BJ (cell line): Measurements from ENCODE around the gene LGI2. TPM values are rescaled to one million over a fixed set of nuclear protein-coding genes. Genes with fewer than 3 reads are reported as not detected.

Experiments
- CTCF ChIA-PET: fragments of 350-600 bp; formaldehyde crosslinking; extraction: SDS; loops from one replicate; lab custom pipeline; 2021; ENCODE audit warnings: antibody characterized with exemption, inconsistent platforms; lab: Yijun Ruan, JAX
- POLR2A ChIA-PET: fragments of 300-600 bp; sonication (Branson Sonifier 250); formaldehyde crosslinking; extraction: SDS; loops from one replicate; lab custom pipeline; 2021; ENCODE audit warnings: antibody characterized with exemption; lab: Charles Lee
- DNase-seq: peaks from one replicate; pipeline ENCODE4 v3.0.0-alpha.2; 2011; ENCODE audit warnings: low read depth
- H3K27me3 ChIP-seq: 2 replicates; pipeline ENCODE4 v1.6.0; 2011; ENCODE audit warnings: low read length; ENCODE audit not compliant: control insufficient read depth, insufficient read depth
- H3K36me3 ChIP-seq: 2 replicates; pipeline ENCODE4 v1.5.1; 2011; ENCODE audit warnings: low read length; ENCODE audit not compliant: control insufficient read depth, insufficient read depth
- H3K4me3 ChIP-seq: 2 replicates; pipeline ENCODE4 v1.5.1; 2011; ENCODE audit warnings: low read depth, mild to moderate bottlenecking, control low read depth, low read length
- polyA plus RNA-seq: library from polyadenylated mRNA; depleted of rRNA; stranded (reverse); fragments of >200 nt; gene quantifications from 2 replicates; pipeline ENCODE4 v1.2.3, GENCODE V29; 2011
- TF ChIP-seq, protein P1 (sequence below): IDR thresholded peaks from 2 replicates; pipeline ENCODE4 v1.5.1; 2011; ENCODE audit warnings: low read depth, mild to moderate bottlenecking, control low read depth, inconsistent platforms, low read length, moderate library complexity; ENCODE audit not compliant: insufficient read depth

LGI2 gene
- polyA plus RNA-seq, 1 experiment: 0.01 TPM

DNA sequence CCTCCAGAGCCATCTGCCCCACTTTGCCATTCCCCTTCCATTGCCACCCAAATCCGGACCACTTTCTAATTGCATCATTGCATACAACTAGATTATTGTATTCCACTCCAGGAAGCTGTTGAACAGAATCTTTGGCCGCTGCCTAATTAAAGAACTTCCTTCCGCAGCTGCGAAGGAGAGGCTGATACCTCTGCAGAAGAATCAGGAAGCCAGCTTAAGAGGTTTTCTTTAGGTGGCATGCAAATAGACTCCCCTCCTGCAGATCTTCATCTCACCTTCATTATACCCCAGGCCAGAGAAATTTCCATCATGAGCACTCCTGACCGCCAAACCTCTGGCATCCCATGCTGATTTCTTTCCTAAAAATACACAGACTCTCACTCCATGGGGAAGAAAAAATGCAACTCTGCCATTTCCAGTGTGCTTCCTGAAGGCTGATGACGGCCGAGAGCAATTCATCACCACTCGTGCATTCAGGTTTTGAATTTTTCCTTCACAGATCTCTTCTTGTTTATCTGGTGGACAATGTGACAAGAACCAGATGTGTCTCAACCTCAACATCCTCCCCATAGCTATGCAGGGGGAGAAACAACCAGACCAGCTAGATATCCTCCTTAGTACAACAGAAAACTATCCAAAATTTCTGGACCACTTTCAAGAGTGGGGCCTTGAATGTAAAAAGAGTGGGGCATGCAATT, 31.2 kb downstream of the LGI2 start:
- CTCF ChIA-PET: interaction anchor here (0.9 kb wide), 1 partner anchor 19 kb away, joined by 4 read pairs; no protein-coding TSS in a partner anchor

DNA sequence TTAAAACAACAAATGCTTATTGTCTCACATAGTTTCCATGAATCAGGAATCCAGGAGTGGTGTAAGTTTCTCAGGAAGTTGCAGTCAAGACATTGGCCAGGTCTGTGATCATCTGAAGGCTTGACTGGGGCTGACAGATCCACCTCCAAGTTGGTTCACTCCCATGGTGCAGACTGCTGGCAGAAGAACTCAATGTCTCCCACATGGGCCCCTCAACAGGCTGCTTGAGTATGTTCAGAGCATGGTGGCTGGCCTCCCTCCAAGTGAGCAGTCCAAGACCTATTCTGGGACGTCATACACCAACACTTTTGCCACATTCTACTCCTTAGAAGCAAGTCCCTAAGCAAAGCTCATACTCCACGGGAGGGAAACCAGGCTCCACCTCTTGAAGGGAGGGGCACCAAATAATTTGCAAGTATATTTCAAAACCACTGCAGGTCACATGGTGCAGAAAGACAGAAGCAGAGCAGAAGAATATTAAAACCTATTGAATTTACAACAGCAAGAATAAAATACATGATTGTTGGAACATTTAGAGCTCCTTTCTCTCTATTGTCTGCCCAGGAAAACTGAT, 35.3 kb downstream of the LGI2 start:
- POLR2A ChIA-PET: no interaction called here
- CTCF ChIA-PET: interaction anchor here (0.6 to 1.5 kb wide), 3 partner anchors 15 to 308 kb away, joined by 3 to 4 read pairs (median 4); no protein-coding TSS in a partner anchor

More for the DNA sequence above, 31.2 kb downstream of the LGI2 start:
- no peak for DNase-seq
- Histone ChIP-seq H3K27me3 (peaks cover 4% of the 10 kb centered on the region), H3K36me3 (no peaks in the 10 kb centered on the region), H3K4me3 (no peak overlapping the region)
- TF ChIP-seq, protein P1, sequence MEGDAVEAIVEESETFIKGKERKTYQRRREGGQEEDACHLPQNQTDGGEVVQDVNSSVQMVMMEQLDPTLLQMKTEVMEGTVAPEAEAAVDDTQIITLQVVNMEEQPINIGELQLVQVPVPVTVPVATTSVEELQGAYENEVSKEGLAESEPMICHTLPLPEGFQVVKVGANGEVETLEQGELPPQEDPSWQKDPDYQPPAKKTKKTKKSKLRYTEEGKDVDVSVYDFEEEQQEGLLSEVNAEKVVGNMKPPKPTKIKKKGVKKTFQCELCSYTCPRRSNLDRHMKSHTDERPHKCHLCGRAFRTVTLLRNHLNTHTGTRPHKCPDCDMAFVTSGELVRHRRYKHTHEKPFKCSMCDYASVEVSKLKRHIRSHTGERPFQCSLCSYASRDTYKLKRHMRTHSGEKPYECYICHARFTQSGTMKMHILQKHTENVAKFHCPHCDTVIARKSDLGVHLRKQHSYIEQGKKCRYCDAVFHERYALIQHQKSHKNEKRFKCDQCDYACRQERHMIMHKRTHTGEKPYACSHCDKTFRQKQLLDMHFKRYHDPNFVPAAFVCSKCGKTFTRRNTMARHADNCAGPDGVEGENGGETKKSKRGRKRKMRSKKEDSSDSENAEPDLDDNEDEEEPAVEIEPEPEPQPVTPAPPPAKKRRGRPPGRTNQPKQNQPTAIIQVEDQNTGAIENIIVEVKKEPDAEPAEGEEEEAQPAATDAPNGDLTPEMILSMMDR: no peak
- POLR2A ChIA-PET: no interaction called here

DNA sequence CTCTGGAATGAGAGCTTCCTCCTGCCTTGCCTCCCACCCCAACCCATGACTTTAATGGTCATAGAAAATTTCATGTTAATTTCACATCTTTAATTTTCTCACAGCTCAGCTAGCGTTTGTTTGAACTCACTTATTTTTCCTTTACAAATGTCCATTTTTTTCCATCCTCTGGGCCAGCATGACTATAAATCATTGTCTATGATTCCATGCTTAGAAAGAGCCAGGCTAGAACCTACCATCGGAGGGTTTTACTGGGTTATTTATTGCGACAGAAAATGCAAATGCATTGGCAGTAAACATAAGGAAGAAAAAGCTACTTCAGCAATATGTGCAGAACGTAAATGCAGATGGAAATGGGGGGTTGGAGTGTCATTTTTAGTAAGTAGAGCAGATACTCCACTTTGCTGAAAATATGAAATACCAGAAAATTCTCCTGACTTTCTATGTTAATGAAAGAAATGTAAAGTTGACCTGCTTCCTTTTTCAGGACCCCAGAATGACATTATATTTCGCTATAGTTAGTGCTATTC, 37.1 kb downstream of the LGI2 start:
- no peaks in the 10 kb centered on the region for H3K36me3 ChIP-seq
- POLR2A ChIA-PET: no interaction called here
- no peak overlapping the region for H3K4me3 ChIP-seq
- TF ChIP-seq, protein P1: no peak
- no peak for DNase-seq
- CTCF ChIA-PET: interaction anchor here (0.5 to 6.1 kb wide), 2 partner anchors 13 to 1121 kb away, joined by 3 to 33 read pairs; no protein-coding TSS in a partner anchor
- peaks cover 1% of the 10 kb centered on the region for H3K27me3 ChIP-seq

More for the DNA sequence above, 35.3 kb downstream of the LGI2 start:
- DNase-seq: no peak
- TF ChIP-seq, protein P1: no peak
- Histone ChIP-seq H3K4me3 (no peak overlapping the region), H3K36me3 (no peaks in the 10 kb centered on the region), H3K27me3 (peaks cover 1% of the 10 kb centered on the region)

DNA sequence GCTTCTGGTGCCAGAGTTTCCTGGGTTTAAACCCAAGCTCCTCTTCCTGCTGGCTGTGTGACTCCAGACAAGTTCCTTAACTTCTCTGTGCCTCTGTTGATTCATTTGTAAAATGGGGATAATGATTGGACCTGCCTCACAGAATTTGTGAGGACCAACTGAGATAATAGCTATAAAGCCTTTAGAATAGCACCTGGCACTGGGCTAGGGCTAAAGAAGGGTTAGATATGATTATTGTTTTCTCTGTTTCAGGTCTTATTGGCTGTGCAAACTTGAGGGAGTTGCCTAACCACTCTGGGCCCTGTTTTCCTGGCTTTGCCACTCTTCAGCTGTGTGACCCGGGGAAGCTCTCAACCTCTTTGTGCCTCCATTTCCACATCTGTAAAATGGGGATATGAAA, 37.8 kb downstream of the LGI2 start:
- CTCF ChIA-PET: interaction anchor here (0.6 to 6.1 kb wide), 2 partner anchors 13 to 519 kb away, joined by 3 to 33 read pairs; no protein-coding TSS in a partner anchor
- Histone ChIP-seq H3K36me3 (no peaks in the 10 kb centered on the region), H3K4me3 (no peak overlapping the region), H3K27me3 (peaks cover 1% of the 10 kb centered on the region; the same call in 1 of the 2 replicates)
- POLR2A ChIA-PET: interaction anchor here (0.6 kb wide), 1 partner anchor 46 kb away, joined by 3 read pairs; no protein-coding TSS in a partner anchor
- TF ChIP-seq, protein P1: no peak
- DNase-seq: no peak

DNA sequence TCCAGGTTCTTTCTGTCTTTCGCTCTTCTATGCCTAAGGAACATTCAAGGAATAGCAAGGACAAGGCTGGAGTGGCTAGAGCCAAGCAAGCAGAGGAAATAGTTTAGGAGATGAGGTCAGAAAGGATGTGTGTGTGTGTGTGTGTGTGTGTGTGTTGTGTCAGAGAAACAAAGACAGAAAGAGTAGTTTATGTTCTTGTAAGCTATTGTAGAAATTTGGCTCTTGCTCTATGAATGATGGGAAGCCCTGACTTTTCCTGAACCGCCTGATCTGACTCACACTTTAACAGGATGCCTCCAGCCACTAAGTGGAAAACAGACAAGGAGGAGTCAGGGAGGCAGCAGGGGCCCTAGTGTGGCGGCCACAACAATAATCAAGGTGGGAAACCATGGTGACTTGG, 39.7 kb downstream of the LGI2 start:
- TF ChIP-seq, protein P1: no peak
- no peaks in the 10 kb centered on the region for H3K27me3 ChIP-seq
- CTCF ChIA-PET: interaction anchor here (0.9 to 6.1 kb wide), 4 partner anchors 11 to 518 kb away, joined by 3 to 33 read pairs (median 4); no protein-coding TSS in a partner anchor
- H3K36me3 ChIP-seq: no peaks in the 10 kb centered on the region
- POLR2A ChIA-PET: no interaction called here
- no peak overlapping the region for H3K4me3 ChIP-seq
- DNase-seq: no peak
